Kidney (tissue), 14 donors: ENCODE data around the gene MAP3K13. TPM values are rescaled to one million over a fixed set of nuclear protein-coding genes. Genes with fewer than 3 reads are reported as not detected.
A peak's percentile ranks its signal among the peaks of the same experiment; 100 is the strongest.

Experiments used
- DNase-seq, 5 donors: peaks; one replicate each; pipeline ENCODE4 v3.0.0-alpha.2; 2013 to 2020
- FAIRE-seq: peaks from 2 replicates; lab custom pipeline; 2012; peaks lifted over from hg19 to GRCh38; lab: Jason Lieb, UNC
- H3K27ac ChIP-seq, 2 donors: one replicate each; pipeline ENCODE4 v1.7.0; 2013; ENCODE audit warnings: low read depth in 2 of 2, low read length in 2 of 2, inconsistent platforms in 1 of 2
- H3K27me3 ChIP-seq: one replicate; pipeline ENCODE4 v1.7.1; 2013; ENCODE audit warnings: low read length, inconsistent platforms; ENCODE audit not compliant: control insufficient read depth, insufficient read depth
- H3K36me3 ChIP-seq, 3 donors: one replicate each; pipeline versions ENCODE4 v1.7.0 to v1.7.1; 2013; ENCODE audit warnings: low read length in 3 of 3, control low read depth in 1 of 3, inconsistent platforms in 1 of 3; ENCODE audit not compliant: insufficient read depth in 3 of 3, control insufficient read depth in 2 of 3
- H3K4me1 ChIP-seq, 3 donors: one replicate each; pipeline versions ENCODE4 v1.7.0 to v1.7.1; 2013; ENCODE audit warnings: low read length in 3 of 3, inconsistent platforms in 1 of 3, low read depth in 1 of 3; ENCODE audit not compliant: control insufficient read depth in 2 of 3, insufficient read depth in 2 of 3
- H3K4me3 ChIP-seq, 3 donors: one replicate each; pipeline versions ENCODE4 v1.7.0 to v1.8.1; 2013; ENCODE audit warnings: low read length in 3 of 3, control low read depth in 1 of 3, inconsistent platforms in 1 of 3
- H3K9ac ChIP-seq, 3 donors: one replicate each; pipeline versions ENCODE4 v1.7.0 to v1.7.1; 2013; ENCODE audit warnings: low read length in 3 of 3, control low read depth in 1 of 3, inconsistent platforms in 1 of 3
- H3K9me3 ChIP-seq, 3 donors: one replicate each; pipeline versions ENCODE4 v1.7.0 to v1.7.1; 2013; ENCODE audit warnings: low read length in 3 of 3, control low read depth in 1 of 3, inconsistent platforms in 1 of 3; ENCODE audit not compliant: control insufficient read depth in 2 of 3, insufficient read depth in 1 of 3
- intact Hi-C: fragments of 100-400 bp; cut with DNase I; formaldehyde crosslinking; loops from one replicate; pipeline ENCODE4 v1.11.1; 2022
- polyA plus RNA-seq: library from polyadenylated mRNA; stranded (reverse); fragments of 350-450 nt; fragmentation: Illumina TruSeq; extraction: RNeasy Lipid Tissue Mini Kit (QIAGEN cat#74804); gene quantifications from one replicate; pipeline ENCODE4 v1.2.3, GENCODE V29; 2014; ENCODE audit warnings: low read depth, low replicate concordance; ENCODE audit not compliant: insufficient read depth
- total RNA-seq: library from RNA; stranded (reverse); fragmentation: NEBNext Ultra II Directional; extraction: Animal tissue kit (Norgen Biotek cat#: 25700); gene quantifications from one replicate; pipeline ENCODE4 v1.2.1, GENCODE V29; 2021
- TF ChIP-seq, protein P1 (sequence below): IDR thresholded peaks from 3 replicates; pipeline ENCODE4 v1.5.1; 2012; ENCODE audit warnings: mild to moderate bottlenecking, moderate library complexity, borderline replicate concordance; ENCODE audit not compliant: insufficient read depth; ENCODE audit errors: extremely low read depth
- donor health status: control.
- donor health status: control.
- donor health status: control.
- donor health status: control.
- donor health status: control.
- donor health status: DM: yes; HTN: yes; CAD: no.
- donor health status: Normal renal cell carcinoma (clear cell type).

MAP3K13 gene
- total and polyA plus RNA-seq, 2 donors from 2014 or later: 33.0 to 44.1 TPM

GRCh38 chr3:185316740-185317412, 46.1 kb upstream of the MAP3K13 start:
- Histone ChIP-seq H3K36me3 (no peaks in the 10 kb centered on the region), H3K9ac (peak overlapping the region in 1 of 3 donors; percentile 49), H3K4me1 (peaks cover 0 to 10% (median 2%) of the 10 kb centered on the region in 3 donors), H3K27ac (peak overlapping the region; percentile 78 to 80), H3K27me3 (no peaks in the 10 kb centered on the region), H3K9me3 (no peaks in the 10 kb centered on the region), H3K4me3 (peak overlapping the region in 2 of 3 donors; percentile 23 to 29)
- TF ChIP-seq, protein P1, sequence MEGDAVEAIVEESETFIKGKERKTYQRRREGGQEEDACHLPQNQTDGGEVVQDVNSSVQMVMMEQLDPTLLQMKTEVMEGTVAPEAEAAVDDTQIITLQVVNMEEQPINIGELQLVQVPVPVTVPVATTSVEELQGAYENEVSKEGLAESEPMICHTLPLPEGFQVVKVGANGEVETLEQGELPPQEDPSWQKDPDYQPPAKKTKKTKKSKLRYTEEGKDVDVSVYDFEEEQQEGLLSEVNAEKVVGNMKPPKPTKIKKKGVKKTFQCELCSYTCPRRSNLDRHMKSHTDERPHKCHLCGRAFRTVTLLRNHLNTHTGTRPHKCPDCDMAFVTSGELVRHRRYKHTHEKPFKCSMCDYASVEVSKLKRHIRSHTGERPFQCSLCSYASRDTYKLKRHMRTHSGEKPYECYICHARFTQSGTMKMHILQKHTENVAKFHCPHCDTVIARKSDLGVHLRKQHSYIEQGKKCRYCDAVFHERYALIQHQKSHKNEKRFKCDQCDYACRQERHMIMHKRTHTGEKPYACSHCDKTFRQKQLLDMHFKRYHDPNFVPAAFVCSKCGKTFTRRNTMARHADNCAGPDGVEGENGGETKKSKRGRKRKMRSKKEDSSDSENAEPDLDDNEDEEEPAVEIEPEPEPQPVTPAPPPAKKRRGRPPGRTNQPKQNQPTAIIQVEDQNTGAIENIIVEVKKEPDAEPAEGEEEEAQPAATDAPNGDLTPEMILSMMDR: no peak
- DNase-seq (no peak), FAIRE-seq (no peak)
- intact Hi-C loops: no loop called here

DNA sequence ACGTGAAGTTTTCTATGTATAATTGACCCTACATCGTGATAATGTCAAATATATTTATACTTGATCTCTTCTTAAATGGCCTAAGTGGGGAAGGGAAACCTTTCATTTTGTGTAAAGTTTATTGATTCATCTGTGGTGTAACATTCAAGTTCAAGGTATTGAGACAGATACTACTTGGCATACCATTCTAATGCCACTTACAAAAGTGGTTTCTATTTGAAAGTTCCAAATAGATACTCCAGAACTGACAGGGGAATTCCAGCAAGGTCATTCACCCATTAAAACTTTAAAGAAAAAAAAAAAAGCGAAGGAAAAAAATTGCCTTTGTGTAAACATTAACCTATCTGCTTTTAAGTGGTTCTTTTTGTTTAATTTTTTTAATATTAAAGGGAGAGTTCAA, 45.3 kb upstream of the MAP3K13 start:
- Histone ChIP-seq H3K27me3 (no peaks in the 10 kb centered on the region), H3K4me3 (peak overlapping the region in 1 of 3 donors; percentile 23), H3K36me3 (no peaks in the 10 kb centered on the region), H3K4me1 (peaks cover 0 to 10% (median 2%) of the 10 kb centered on the region in 3 donors), H3K27ac (peak overlapping the region; percentile 78 to 80), H3K9me3 (no peaks in the 10 kb centered on the region), H3K9ac (peak overlapping the region in 1 of 3 donors; percentile 49)
- peak; percentile 87 for FAIRE-seq
- intact Hi-C loops: no loop called here
- TF ChIP-seq, protein P1: no peak
- DNase-seq: no peak

DNA sequence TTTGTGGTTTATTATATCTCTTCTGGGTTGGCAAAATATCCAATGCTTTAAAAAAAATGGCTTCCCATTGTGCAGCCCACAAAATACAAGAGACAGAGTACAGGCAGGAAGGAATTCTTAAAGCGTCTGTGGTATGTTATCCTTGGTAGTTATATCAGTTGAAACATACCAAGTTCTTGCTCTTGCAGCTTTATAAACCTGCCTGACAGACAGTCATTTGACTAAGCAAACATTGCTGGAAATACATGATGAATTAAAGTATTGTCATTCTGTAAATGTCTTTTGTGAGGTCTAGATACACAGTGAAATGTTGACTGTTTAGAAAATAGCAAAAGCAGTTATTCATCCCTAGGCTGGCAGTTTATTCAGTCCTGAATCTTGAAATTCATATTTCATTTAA, 44.8 kb upstream of the MAP3K13 start:
- Histone ChIP-seq H3K27ac (peak overlapping the region in 1 of 2 donors; percentile 27), H3K9me3 (no peaks in the 10 kb centered on the region)
- TF ChIP-seq, protein P1: no peak

More for the DNA sequence above, 44.8 kb upstream of the MAP3K13 start:
- intact Hi-C loops: no loop called here
- Histone ChIP-seq H3K4me1 (peaks cover 0 to 10% (median 2%) of the 10 kb centered on the region in 3 donors), H3K27me3 (no peaks in the 10 kb centered on the region), H3K9ac (no peak overlapping the region), H3K4me3 (no peak overlapping the region), H3K36me3 (no peaks in the 10 kb centered on the region)
- DNase-seq (no peak), FAIRE-seq (no peak)
